ENCODE measurements around the gene STIM2.

Gene STIM2

DNA sequence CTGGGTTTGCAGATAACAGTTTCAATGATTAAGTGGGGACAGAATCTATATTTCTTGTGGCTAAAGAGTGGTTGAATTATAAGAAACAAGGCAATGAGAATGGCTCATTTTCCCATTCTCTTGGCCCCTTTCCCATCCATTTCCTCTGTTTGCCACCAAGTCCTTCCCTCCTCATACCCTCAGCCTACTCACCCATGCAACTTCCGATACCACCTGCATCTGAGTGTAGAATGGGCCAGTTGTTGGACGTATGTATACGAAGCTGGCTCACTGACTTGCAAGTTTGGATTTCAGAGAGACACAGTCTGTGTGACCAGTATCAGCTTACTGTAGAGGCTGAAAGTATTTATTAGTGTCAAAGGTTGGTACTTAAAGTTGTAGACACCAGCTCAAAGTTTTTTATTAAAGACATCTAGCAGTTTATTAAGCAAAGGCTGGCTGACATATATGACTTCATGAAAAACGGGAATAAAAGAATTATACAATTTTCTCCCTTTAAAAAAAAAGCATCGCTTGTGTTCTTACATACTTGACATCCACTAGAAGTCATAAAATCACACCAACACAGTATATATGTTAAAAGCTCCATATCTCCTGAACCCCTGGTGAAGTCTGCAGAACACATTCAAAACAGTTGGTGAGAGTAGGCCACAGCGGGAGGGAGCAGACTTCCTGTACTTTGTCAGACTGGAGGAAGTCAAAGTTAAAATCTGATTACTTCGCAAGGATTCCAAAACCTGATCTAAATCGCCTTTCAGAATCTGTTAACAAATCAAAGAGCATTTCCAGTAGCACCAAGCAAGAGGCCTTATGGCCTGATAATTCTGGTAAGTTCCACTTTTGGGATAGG lies 22.4 kb upstream of the STIM2 start:
- DNase-seq (ENCODE audit: low read depth, low spot score): no peak

DNA sequence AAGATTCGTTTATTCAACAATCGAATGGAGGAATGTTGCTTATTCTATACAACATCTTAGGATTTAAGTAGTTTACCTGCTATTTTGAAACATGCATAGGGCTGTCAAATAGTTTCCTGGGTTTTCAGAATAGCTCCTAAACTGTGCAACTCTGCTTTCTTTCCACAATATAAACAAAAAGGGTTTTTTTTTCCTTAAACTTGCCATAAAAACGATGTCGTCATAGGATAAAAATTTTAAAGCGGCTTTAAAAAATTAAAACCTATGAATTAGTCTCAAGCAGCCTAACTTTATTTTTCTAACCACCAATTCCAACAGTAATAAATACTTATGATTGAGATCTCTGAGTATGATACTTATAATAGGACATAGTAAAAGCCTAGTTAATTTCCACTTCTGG lies 21.6 kb upstream of the STIM2 start:
- no peak for DNase-seq (ENCODE audit: low read depth, low spot score)

DNA sequence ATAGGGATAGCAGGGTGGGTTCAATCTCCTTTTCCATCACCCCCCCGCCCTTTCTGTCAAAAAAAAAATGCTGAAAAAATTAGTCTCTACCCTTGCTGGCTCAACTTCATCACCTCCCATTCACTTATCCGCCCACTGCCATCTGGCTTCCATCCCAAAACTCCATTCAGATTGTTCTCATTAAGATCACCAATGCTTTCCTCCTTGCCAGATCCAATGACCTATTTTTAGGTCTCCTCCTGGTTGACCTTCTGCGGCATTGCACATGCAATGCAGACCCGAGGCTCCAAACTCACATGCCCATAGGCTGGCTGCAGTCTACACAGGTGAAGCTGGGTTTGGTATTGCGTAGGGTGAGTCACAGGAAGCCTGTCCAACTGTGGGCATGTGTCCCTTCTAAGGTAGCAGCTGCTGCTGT lies 21.1 kb upstream of the STIM2 start:
- no peak for DNase-seq (ENCODE audit: low read depth, low spot score)

DNA sequence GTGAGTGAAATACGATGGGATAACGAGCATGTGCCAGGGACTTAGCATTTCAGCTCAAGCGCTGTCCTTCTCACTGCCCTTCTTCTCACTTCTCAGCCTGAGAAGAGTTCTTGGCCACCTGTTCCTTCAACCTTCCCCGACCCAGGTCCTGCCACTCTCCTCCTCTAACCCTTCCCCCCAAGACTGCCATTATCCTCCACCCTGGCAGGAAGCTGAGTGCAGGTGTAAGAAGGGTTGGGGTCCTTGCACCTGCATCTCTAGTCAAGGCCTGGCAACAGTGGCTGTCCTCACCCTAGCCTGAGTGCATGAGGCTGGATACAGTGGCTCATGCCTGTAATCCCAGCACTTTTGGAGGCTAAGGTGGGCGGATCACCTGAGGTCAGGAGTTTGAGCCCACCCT lies 19.9 kb upstream of the STIM2 start:
- no peak for DNase-seq (ENCODE audit: low read depth, low spot score)

DNA sequence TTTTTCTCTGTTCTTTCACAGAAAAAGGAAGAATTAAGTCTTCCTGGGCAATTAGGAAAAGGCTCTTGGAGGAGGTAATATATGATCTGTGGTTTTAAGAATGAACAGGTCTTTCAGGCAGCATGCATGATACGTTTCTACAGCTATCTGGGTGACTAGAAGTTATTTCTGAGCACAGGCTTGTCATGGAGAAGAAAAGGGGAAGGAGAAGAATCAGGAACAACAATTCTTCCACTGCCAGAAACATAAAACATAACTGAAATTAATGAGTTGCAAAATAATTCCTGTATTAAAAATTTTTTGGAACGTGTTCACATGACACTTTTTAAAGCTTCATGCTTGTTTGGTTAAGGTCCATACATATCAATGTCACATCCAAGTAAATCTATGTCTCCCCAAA lies 17.7 kb upstream of the STIM2 start:
- no peak for DNase-seq (ENCODE audit: low read depth, low spot score)

DNA sequence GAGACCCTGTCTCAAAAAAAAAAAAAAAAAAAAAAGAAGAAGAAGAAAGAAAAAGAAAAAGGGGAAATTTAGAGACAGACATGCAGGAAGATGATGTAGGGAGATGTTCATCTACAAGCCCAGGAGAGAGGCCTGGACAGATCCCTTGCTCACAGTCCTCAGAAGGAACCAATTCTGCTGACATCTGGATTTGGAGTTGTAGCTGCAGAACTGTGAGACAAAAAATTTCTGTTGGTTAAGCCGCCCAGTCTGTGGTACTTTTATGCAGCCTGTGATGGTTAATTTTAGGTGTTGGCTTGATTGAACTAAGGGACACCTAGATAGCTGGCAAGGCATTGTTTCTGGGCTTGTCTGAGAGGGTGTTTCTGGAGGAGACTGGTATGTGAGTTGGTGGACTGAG lies 10.1 kb upstream of the STIM2 start:
- DNase-seq (ENCODE audit: low read depth, low spot score): no peak

DNA sequence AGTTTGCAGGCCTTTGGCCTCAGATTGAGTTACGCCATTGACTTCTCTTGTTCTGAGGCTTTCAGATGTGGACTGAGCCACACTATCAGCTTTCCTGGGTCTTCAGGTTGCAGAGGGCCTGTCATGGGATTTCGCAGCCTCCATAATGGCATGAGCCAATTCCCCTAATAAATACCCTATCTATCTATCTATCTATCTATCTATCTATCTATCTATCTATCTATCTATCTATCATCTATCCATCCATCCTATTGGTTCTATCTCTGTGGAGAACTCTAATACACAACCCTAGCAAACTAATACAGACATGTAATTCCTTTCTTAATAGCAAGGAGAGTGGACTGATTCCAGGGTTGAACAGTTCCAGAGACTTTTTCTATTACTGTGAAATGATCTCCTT lies 9.5 kb upstream of the STIM2 start:
- DNase-seq (ENCODE audit: low read depth, low spot score): no peak

DNA sequence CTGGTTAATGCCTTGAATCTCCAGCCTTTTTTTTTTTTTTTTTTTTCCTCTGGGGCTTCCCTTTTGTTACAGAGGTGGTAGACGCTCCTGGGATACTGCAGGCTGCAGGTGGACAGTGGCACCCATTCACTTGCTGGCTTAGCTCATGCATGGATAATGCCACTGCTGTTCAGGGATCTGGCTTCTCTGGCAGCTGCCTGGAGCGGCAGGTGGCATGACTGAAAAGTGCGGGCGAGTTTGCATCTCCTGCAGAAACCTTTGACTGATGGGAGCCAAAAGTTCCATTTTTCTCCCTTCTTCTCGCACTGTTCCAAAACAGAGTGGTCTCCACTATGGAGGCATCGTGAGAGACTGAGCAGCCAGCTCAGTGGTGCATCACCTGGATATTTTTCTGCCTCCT lies 5.9 kb upstream of the STIM2 start:
- DNase-seq (ENCODE audit: low read depth, low spot score): no peak

DNA sequence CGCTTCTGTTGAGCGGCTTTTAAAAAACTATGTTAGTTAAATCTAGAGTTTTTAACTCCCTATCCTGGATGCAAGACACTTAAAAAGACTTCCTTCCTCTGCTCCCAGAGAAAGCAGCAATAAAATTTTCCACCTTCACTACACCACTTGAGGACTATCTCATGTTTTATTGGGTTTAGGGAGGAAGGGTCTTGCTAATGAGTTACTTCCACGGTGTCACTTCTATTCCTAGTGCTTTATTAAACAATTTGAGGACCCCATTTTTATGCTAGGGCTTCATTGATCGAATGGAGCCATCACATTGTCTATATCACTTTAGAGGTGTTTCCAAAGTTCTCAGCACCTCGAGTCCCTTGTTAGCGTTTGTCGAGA lies 3.7 kb upstream of the STIM2 start:
- no peak for DNase-seq (ENCODE audit: low read depth, low spot score)

DNA sequence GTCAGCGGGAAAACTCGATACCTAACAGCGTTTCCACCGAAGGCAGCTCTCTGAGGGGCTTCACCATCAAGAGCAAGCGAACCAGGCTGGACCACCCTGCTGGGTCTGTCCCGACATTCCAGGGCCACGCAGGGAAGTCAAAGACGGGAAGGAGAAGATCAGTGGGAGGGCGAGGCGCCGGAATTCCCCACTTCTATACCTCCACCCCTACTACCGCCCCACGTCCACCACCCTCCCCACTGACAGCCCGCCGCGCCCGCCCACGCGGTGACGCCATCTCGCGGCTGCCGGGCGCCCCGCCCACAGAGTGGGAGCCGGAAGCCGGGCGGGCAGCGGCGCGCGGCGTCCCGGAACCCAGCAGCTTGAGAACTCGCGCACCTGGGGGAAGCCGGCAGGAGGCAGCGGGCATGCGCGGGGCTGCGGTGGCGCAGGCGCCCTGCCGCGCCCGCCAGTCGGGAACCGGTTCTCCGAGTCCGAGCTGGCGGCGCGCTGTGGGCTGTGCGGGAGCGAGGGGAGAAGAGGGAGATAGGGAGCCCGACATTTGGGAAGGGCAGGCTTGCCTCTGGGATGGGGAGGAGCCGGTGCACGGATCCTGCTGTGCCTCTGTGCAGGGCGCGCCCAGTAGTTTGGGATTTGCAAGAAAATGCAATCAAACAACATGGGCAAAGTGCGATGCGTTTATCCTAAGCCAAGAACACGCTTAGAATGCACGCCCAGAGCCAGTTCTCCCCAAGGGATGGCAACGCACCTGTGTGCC lies 3.2 kb upstream of the STIM2 start:
- DNase-seq (ENCODE audit: low read depth, low spot score): peak; percentile 83

DNA sequence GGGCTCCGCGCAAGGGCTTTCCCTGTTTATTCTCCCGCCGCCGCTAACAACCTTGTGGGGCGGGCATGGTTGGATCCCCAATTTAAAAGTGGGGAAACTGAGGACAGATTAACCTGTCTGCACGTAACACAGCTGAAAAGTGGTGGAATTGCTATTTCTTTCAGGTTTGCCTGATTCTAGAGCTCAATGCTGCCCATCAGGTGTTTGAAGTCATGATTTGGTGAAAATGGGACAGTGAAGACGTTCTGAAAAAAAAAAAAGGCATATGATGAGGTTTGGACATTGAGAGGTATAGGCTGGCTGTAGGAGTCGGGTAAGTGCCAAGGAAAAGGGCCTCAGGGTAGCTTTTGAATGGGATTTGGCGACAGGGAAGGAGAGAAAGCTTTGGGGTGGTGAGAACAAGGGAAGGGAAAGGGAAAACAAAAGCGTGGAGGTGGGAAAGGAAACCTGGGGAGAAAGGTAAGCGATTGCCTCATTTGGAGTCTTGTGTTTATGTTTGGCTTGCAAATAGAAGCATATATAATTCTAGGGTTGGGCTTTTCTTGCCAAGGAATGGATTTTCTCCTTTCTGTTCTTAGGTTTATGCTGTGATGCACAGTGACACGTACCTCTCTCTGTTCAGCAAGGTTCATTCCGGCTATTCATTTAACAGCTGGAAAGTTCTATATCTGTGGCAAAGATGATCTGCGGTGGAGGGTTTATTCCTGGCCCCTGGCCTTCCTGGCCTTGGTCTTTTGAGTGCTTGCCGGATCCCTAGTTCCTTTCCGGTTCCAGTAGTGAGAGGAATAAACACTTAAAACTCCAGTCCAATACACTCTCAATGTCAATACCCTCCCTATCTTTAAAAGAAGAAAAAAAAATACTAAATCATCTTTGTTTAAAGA lies 2.4 kb upstream of the STIM2 start:
- DNase-seq (ENCODE audit: low read depth, low spot score): no peak

DNA sequence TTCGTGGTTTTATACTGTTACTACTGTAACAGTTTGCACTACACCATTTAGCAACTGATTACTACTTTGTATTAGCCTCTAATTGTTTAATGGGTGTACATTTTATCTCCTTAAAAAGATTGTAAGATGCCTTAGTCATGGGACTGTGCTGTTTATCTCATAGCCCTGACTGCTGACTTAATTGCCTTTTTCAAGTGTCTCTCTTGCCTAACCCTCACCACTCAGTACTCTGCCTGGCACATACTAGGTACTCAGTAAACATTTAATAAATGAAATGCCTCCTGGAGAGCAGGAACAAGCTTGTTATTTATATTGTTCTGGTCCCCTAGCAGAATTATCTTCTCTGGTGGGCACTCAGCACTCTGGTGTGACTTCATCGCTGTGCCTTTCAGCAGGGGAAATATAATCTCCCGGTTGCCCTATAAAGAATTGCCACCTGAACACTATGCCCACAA lies 1.7 kb upstream of the STIM2 start:
- DNase-seq (ENCODE audit: low read depth, low spot score): no peak

DNA sequence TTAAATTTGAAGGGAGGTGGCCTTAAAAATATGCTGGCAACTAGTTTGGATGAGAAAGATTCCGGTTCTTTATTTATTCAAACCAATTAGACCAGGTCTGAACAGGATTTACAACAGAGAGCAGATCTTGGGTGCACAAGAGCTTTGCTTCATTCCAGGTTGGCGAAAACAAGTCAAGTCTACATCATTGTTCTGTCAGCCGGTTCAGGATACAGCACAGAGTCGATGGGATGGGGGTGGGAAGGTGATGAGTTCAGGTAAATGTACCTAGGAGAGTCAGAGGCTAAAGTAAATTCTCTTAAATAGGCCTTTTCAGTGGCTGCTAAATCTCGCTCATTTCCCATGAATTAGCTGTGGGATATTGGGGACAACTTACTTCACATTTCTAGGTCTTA lies 882 bp upstream of the STIM2 start:
- DNase-seq (ENCODE audit: low read depth, low spot score): no peak

DNA sequence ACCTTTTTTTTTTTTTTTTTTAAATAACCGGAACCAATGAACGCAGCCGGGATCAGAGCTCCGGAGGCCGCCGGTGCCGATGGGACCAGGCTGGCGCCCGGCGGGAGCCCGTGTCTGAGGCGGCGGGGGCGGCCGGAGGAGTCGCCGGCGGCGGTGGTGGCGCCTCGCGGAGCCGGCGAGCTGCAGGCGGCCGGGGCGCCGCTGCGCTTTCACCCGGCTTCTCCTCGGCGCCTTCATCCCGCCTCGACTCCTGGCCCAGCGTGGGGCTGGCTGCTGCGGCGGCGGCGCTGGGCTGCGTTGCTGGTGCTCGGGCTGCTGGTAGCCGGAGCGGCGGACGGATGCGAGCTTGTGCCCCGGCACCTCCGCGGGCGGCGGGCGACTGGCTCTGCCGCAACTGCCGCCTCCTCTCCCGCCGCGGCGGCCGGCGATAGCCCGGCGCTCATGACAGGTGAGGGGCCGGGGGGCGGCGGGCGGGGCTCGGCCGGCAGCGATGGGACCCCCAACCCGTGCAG lies 337 bp downstream of the STIM2 start:
- DNase-seq (ENCODE audit: low read depth, low spot score): no peak

DNA sequence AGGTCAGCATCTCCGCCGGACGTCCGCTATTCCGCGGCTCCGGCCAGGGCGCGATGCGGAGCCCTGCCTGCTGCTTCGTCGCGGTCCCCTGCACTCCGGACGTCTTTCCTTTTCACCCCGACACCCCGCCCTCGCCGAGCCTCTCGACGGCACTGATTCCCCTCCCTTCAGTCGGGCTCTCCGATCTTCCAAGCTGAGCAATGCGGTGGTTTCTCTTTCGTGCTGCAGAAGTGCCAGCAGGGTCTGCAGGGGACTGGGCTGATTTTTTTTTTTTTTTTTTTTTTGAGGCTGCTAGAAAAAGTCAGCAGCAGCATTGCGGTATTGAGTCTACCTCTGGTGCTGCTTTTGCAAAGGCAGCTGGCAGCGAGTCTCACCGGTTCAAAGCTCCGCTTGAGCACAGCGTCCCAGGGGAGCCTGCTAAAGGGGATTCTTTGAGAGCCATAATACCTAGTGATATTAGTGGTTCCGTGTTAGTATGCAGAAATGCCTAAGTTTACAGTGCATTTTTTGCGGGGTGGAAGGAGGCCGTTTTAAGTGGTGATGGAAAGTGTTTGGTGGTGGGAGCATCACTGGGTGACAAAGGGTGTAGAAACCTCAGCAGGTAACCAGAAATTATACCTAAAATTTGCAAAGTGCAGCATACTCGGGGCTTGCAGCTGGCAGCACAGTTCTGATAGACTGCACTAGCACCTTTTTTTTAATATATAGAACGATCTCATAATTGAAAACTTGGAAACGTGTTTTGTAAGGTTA lies 969 bp downstream of the STIM2 start:
- DNase-seq (ENCODE audit: low read depth, low spot score): peak; percentile 51

DNA sequence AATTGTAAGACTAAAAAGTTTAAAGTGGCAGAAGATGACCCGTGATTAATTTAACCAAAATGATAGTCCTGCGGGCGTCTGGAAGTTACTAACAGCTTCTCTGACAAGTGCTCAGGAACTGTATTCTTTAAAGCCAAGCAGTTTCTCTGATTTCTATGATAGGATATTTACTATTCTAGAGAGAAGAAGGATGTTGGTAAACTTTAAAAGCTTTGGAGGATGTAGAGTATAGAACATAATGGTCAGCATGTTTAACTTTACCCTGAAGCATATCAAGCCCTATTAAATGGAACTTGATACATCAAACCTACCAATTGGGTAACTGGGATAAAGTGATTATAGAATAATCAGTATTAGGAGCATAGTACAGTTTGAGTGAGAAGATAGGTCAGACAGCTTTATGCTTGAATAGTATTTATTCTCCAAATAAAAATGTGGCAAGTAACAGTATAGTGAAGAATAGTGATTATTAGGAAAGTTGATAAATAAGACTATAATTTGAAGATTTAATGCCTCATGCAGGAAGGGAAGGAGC lies 1.8 kb downstream of the STIM2 start:
- no peak for DNase-seq (ENCODE audit: low read depth, low spot score)

DNA sequence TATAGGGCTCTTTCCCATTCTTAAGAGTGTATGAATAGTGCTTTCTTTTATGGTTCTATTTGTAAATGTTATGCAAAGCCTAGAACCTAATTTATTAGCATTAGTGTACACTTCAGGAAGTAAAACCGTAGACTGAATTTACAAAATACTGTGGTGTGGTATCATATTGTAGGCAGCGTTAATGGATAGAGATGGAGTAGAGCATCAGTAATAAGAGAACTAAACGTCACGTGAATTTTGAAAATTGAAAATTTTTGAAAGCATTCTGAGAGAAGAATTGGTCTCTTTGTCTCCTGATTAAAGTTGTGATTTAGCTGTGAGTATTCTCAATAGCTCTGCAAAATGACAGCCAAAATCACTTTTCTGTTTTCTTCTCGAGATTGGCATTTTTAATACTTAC lies 2.9 kb downstream of the STIM2 start:
- no peak for DNase-seq (ENCODE audit: low read depth, low spot score)

DNA sequence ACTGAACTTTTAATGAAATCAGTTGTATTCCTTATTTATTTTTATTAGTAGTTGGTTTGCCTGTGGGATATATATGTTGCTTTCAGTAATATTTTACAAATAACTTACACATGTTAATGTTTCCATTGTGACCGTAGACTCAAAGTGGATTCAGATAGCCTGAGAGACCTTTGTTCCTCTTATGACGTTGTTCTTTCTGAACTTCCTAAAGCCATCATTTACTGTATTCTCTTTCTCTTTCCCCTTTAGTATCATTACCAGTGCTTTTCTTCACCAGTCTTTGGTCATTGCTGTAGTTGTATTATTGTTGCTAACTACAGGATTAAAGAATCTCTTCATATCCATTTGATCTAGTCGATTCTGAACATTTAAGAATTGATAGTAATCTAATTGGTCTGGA lies 4.3 kb downstream of the STIM2 start:
- no peak for DNase-seq (ENCODE audit: low read depth, low spot score)

DNA sequence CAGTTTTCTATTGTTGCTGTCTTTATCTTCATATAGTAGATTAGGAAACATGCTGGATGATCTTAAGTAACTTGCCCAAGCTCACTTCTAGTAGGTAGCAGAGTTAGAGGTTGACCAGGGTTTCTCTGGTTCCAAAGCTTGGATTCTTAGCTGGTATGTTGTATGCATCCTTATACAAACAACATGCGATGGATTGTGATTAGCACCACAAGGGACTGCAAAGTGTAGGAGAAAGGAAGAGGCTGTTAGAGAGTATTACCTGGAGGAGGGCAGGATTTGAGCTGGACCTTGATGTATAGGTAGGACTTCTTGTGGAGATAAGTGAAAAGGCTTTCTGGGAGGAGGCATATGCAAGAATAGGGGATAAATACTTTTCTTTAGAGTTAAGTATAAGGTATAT lies 5.6 kb downstream of the STIM2 start:
- no peak for DNase-seq (ENCODE audit: low read depth, low spot score)

DNA sequence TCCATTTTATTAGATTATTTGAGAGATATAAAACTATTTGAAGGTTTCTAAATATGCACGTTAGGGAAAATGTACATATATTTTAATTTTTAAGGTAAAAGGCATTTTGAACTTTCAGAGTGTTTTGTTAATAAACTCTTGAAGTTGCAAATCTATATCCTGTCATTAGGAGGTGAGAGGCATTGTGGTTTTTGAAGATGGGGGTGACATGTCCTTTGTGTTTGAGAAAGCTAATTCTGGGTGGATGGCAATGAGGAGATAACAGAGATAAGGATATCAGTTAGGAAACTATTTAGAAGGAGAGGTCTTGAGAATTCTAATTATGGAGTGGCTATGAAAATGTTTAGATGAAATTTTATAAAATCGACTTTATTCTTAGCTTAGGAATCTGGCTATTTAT lies 6.1 kb downstream of the STIM2 start:
- DNase-seq (ENCODE audit: low read depth, low spot score): no peak

All from activated CD4-positive, CD25-positive, alpha-beta regulatory T cell treated with anti-CD3 and anti-CD28 coated beads, Interleukin-2, amount 50 U/mL, for 16 hours (primary cell).